Measurements from ENCODE around the gene PFKP.
"Not testable (repeated sequence)": the region's sequence is repeated elsewhere in the genome, so short reads cannot be mapped to it uniquely, and the experiment has no call there.

The PFKP gene

DNA sequence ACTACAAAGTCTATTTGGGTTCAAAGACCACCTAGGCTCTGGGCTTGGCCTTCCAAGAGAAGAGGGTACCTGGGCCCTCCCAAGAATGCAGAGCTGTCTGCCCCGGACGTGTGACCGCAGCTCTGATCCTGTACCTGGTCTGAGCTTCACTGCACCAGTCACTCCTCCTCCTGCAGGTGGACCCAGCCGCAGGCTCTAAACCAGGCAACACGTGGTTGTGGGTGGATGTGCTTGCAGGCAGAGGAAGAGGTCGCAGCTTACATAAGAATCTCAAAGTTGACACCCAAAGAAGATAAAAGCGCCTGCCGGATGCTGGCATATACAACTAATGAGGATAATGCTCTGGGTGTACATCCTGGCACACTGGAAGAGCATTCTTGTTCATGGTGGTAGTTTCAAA, 9.4 kb upstream of the PFKP start:
- no peak for TF ChIP-seq EZH2phosphoT487 (IDR thresholded peaks at IDR 0.05; ENCODE audit: low read depth)
- no peak for TF ChIP-seq CTCF (IDR thresholded peaks at IDR 0.05; ENCODE audit: low read depth, low read length)
- Histone ChIP-seq H3K79me2 (ENCODE audit: low read length) (no peaks in the 10 kb centered on the region), H3K9ac (ENCODE audit: low read length) (no peak overlapping the region), H3K36me3 (replicated peaks; ENCODE audit: low read depth, low read length) (no peaks in the 10 kb centered on the region), H4K20me1 (ENCODE audit: insufficient read depth, low read length) (no peaks in the 10 kb centered on the region), H3K27ac (ENCODE audit: low read length) (no peak overlapping the region), H3K27me3 (ENCODE audit: low read depth, low read length) (peaks cover 17% of the 10 kb centered on the region), H3K4me2 (ENCODE audit: low read length) (no peak overlapping the region), H3K9me3 (ENCODE audit: insufficient read depth, low read length) (no peaks in the 10 kb centered on the region), H3K4me1 (ENCODE audit: low read length) (no peaks in the 10 kb centered on the region), H2AFZ (ENCODE audit: low read depth, low read length) (no peak overlapping the region), H3K4me3 (ENCODE audit: low read length) (no peak overlapping the region)

GRCh38 chr10:3059974-3060373, 7.4 kb upstream of the PFKP start:
- Histone ChIP-seq H3K9me3 (ENCODE audit: insufficient read depth, low read length) (no peaks in the 10 kb centered on the region), H3K9ac (ENCODE audit: low read length) (no peak overlapping the region), H3K36me3 (replicated peaks; ENCODE audit: low read depth, low read length) (no peaks in the 10 kb centered on the region), H3K79me2 (ENCODE audit: low read length) (no peaks in the 10 kb centered on the region), H3K4me3 (ENCODE audit: low read length) (no peak overlapping the region), H3K27ac (ENCODE audit: low read length) (no peak overlapping the region), H3K4me2 (ENCODE audit: low read length) (no peak overlapping the region), H2AFZ (ENCODE audit: low read depth, low read length) (no peak overlapping the region), H3K4me1 (ENCODE audit: low read length) (no peaks in the 10 kb centered on the region), H3K27me3 (ENCODE audit: low read depth, low read length) (peaks cover 4% of the 10 kb centered on the region; the same call in 1 of the 2 replicates), H4K20me1 (ENCODE audit: insufficient read depth, low read length) (no peaks in the 10 kb centered on the region)
- no peak for TF ChIP-seq EZH2phosphoT487 (IDR thresholded peaks at IDR 0.05; ENCODE audit: low read depth)
- TF ChIP-seq CTCF (IDR thresholded peaks at IDR 0.05; ENCODE audit: low read depth, low read length): no peak

- Histone ChIP-seq H3K4me1 (ENCODE audit: low read length) (no peaks in the 10 kb centered on the region), H3K9ac (ENCODE audit: low read length) (no peak overlapping the region), H4K20me1 (ENCODE audit: insufficient read depth, low read length) (no peaks in the 10 kb centered on the region), H3K4me3 (ENCODE audit: low read length) (no peak overlapping the region), H3K79me2 (ENCODE audit: low read length) (no peaks in the 10 kb centered on the region), H3K27me3 (ENCODE audit: low read depth, low read length) (no peaks in the 10 kb centered on the region; the same call in 1 of the 2 replicates), H3K9me3 (ENCODE audit: insufficient read depth, low read length) (no peaks in the 10 kb centered on the region), H3K27ac (ENCODE audit: low read length) (no peak overlapping the region), H3K4me2 (ENCODE audit: low read length) (no peak overlapping the region), H2AFZ (ENCODE audit: low read depth, low read length) (no peak overlapping the region), H3K36me3 (replicated peaks; ENCODE audit: low read depth, low read length) (no peaks in the 10 kb centered on the region)
- TF ChIP-seq CTCF (IDR thresholded peaks at IDR 0.05; ENCODE audit: low read depth, low read length) (no peak), EZH2phosphoT487 (IDR thresholded peaks at IDR 0.05; ENCODE audit: low read depth) (no peak)
Observed at GRCh38 chr10:3060481-3060889, 6.9 kb upstream of the PFKP start.

DNA sequence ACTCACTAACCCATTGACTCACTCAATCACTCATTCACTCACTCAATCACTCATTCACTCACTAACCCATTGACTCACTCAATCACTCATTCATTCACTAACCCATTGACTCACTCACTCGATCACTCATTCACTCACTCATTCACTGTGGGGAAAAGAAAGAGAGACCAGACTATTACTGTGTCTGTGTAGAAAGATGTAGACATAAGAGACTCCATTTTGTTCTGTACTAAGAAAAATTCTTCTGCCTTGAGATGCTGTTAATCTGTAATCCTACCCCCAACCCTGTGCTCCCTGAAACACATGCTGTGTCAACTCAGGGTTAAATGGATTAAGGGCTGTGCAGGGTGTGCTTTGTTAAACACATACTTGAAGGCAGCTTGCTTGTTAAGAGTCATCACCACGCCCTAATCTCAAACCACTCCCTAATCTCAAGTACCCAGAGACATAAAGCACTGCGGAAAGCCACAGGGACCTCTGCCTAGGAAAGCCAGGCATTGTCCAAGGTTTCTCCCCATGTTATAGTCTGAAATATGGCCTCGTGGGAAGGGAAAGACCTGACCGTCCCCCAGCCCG, 5.9 kb upstream of the PFKP start:
- H3K27ac ChIP-seq (ENCODE audit: low read length); H3K4me1 ChIP-seq (ENCODE audit: low read length); H3K9ac ChIP-seq (ENCODE audit: low read length); H3K4me2 ChIP-seq (ENCODE audit: low read length); H3K4me3 ChIP-seq (ENCODE audit: low read length); H2AFZ ChIP-seq (ENCODE audit: low read depth, low read length); H4K20me1 ChIP-seq (ENCODE audit: insufficient read depth, low read length); H3K9me3 ChIP-seq (ENCODE audit: insufficient read depth, low read length); H3K36me3 ChIP-seq (replicated peaks; ENCODE audit: low read depth, low read length); H3K27me3 ChIP-seq (ENCODE audit: low read depth, low read length); H3K79me2 ChIP-seq (ENCODE audit: low read length): not testable (repeated sequence)

Measured in OCI-LY3 (cell line).